ENCODE results near the gene LCNL1. TPM values are rescaled to one million over a fixed set of nuclear protein-coding genes. Genes with fewer than 3 reads are reported as not detected.

Gene LCNL1
- total RNA-seq, 1 donor from 2014 or later: not detected

DNA sequence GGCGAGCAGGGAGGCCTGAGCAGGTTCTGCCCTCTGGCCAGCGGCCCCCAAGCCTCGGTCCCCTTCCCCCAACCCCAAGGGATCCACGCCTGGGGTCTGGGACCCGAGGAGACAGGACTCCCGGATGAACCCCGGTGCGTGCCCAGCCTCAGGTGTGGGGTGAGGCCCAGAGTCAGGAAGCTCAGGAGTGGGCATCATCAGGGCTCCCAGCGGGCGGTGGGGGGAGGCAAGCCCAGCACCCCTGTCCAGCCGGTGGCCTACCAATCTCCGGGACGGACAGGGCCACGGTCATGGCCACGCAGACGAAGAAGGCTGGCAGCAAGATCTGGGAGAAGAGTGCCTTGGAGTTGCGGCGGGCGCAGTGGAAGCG, 30.8 kb downstream of the LCNL1 start:
- Mint-ChIP-seq H3K27me3 (ENCODE audit: unreplicated experiment) (no peaks in the 10 kb centered on the region), H3K4me1 (ENCODE audit: unreplicated experiment) (no peaks in the 10 kb centered on the region), H3K4me3 (ENCODE audit: unreplicated experiment) (no peak overlapping the region), H3K36me3 (ENCODE audit: low read depth, unreplicated experiment) (no peaks in the 10 kb centered on the region), H3K27ac (ENCODE audit: unreplicated experiment) (no peak overlapping the region), H3K9me3 (ENCODE audit: unreplicated experiment) (no peaks in the 10 kb centered on the region)
- TF ChIP-seq, protein P1, sequence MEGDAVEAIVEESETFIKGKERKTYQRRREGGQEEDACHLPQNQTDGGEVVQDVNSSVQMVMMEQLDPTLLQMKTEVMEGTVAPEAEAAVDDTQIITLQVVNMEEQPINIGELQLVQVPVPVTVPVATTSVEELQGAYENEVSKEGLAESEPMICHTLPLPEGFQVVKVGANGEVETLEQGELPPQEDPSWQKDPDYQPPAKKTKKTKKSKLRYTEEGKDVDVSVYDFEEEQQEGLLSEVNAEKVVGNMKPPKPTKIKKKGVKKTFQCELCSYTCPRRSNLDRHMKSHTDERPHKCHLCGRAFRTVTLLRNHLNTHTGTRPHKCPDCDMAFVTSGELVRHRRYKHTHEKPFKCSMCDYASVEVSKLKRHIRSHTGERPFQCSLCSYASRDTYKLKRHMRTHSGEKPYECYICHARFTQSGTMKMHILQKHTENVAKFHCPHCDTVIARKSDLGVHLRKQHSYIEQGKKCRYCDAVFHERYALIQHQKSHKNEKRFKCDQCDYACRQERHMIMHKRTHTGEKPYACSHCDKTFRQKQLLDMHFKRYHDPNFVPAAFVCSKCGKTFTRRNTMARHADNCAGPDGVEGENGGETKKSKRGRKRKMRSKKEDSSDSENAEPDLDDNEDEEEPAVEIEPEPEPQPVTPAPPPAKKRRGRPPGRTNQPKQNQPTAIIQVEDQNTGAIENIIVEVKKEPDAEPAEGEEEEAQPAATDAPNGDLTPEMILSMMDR (IDR thresholded peaks at IDR 0.05; ENCODE audit: unreplicated experiment): no peak
- no peak for DNase-seq (ENCODE audit: low spot score)

GRCh38 chr9:137014166-137014565, 31.4 kb downstream of the LCNL1 start:
- H3K27ac Mint-ChIP-seq (ENCODE audit: unreplicated experiment): no peak overlapping the region
- DNase-seq (ENCODE audit: low spot score): no peak
- no peaks in the 10 kb centered on the region for H3K4me1 Mint-ChIP-seq (ENCODE audit: unreplicated experiment)
- H3K9me3 Mint-ChIP-seq (ENCODE audit: unreplicated experiment): no peaks in the 10 kb centered on the region
- TF ChIP-seq, protein P1 (IDR thresholded peaks at IDR 0.05; ENCODE audit: unreplicated experiment): no peak
- no peaks in the 10 kb centered on the region for H3K36me3 Mint-ChIP-seq (ENCODE audit: low read depth, unreplicated experiment)
- no peak overlapping the region for H3K4me3 Mint-ChIP-seq (ENCODE audit: unreplicated experiment)
- no peaks in the 10 kb centered on the region for H3K27me3 Mint-ChIP-seq (ENCODE audit: unreplicated experiment)

DNA sequence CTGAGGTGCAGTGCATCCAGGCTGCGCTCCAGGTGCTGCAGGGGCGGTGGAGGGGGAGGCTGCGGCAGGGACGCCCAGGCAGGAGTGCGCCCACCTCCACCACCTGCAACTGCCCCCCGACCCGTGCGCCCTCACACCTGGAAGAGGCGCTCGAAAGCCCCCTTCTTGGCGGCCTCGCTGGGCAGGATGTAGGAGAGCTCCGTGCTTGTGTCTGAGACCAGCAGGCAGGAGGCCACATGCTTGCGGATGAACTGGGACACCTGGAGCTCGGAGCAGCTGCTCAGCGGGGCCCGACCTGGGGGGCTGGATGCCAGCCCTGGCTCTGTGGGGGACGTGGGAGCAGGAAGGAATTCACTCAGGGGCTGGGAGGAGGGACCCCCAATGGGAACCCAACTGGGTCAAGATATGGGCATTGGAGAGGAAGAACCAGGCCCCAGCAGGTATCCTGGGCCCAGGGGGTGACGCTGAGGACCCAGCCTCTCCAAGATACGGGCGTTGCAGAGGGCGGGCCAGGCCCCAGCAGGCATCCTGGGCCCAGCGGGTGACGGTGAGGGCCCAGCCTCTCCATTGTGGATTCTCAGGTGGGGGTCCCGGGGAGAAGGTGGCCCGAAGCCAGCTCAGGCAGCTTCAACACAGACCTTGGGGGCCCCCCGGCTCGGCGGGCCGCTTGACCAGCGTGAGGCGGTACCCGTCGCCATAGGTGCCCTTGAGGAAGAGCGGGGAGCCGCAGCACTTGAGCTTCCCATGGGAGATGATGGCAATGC, 32.2 kb downstream of the LCNL1 start:
- Mint-ChIP-seq H3K4me3 (ENCODE audit: unreplicated experiment) (no peak overlapping the region), H3K4me1 (ENCODE audit: unreplicated experiment) (no peaks in the 10 kb centered on the region), H3K9me3 (ENCODE audit: unreplicated experiment) (no peaks in the 10 kb centered on the region), H3K27ac (ENCODE audit: unreplicated experiment) (no peak overlapping the region), H3K27me3 (ENCODE audit: unreplicated experiment) (no peaks in the 10 kb centered on the region), H3K36me3 (ENCODE audit: low read depth, unreplicated experiment) (no peaks in the 10 kb centered on the region)
- TF ChIP-seq, protein P1 (IDR thresholded peaks at IDR 0.05; ENCODE audit: unreplicated experiment): no peak
- no peak for DNase-seq (ENCODE audit: low spot score)

- DNase-seq (ENCODE audit: low spot score): no peak
- Mint-ChIP-seq H3K27ac (ENCODE audit: unreplicated experiment) (no peak overlapping the region), H3K27me3 (ENCODE audit: unreplicated experiment) (no peaks in the 10 kb centered on the region), H3K4me1 (ENCODE audit: unreplicated experiment) (no peaks in the 10 kb centered on the region), H3K36me3 (ENCODE audit: low read depth, unreplicated experiment) (no peaks in the 10 kb centered on the region), H3K4me3 (ENCODE audit: unreplicated experiment) (no peak overlapping the region), H3K9me3 (ENCODE audit: unreplicated experiment) (no peaks in the 10 kb centered on the region)
- TF ChIP-seq, protein P1 (IDR thresholded peaks at IDR 0.05; ENCODE audit: unreplicated experiment): no peak
Measured at GRCh38 chr9:137015540-137015930, 32.7 kb downstream of the LCNL1 start.

DNA sequence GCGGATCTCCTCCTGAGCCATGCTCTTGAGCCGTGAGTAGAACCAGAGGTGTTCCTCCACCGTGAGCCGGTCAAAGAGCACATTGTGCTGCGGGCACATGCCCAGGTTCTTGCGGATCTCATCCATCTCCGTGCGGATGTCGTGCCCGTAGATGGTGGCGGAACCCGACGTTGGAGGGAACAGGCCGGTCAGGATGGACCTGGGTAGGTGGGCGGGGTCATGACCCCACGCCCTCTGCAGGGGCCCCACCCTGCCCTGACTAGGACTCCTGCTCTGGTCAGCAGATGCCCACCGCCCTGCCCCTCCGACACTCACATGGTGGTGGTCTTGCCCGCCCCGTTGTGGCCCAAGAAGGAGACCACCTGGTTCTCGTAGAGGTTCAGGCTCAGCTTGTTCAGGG, 33.2 kb downstream of the LCNL1 start:
- TF ChIP-seq, protein P1 (IDR thresholded peaks at IDR 0.05; ENCODE audit: unreplicated experiment): no peak
- Mint-ChIP-seq H3K27me3 (ENCODE audit: unreplicated experiment) (no peaks in the 10 kb centered on the region), H3K27ac (ENCODE audit: unreplicated experiment) (no peak overlapping the region), H3K4me3 (ENCODE audit: unreplicated experiment) (no peak overlapping the region), H3K9me3 (ENCODE audit: unreplicated experiment) (no peaks in the 10 kb centered on the region), H3K36me3 (ENCODE audit: low read depth, unreplicated experiment) (no peaks in the 10 kb centered on the region), H3K4me1 (ENCODE audit: unreplicated experiment) (no peaks in the 10 kb centered on the region)
- no peak for DNase-seq (ENCODE audit: low spot score)
